Measurements from ENCODE around the gene DTNB.
A peak's percentile ranks its signal among the peaks of the same experiment; 100 is the strongest.
"Not testable (repeated sequence)": the region's sequence is repeated elsewhere in the genome, so short reads cannot be mapped to it uniquely, and the experiment has no call there.

The DTNB gene

GRCh38 chr2:25709349-25709748, 36.0 kb upstream of the DTNB start:
- no peak for DNase-seq (ENCODE audit: extremely low read depth, low read depth)
- TF ChIP-seq CTCF (IDR thresholded peaks at IDR 0.05; ENCODE audit: low read depth, low read length) = no peak

GRCh38 chr2:25707927-25708590, 34.7 kb upstream of the DTNB start:
- no peak for DNase-seq (ENCODE audit: extremely low read depth, low read depth)
- TF ChIP-seq CTCF (IDR thresholded peaks at IDR 0.05; ENCODE audit: low read depth, low read length) = no peak

- DNase-seq (ENCODE audit: extremely low read depth, low read depth) = not testable (repeated sequence)
Observed at GRCh38 chr2:25705575-25705974, 32.2 kb upstream of the DTNB start.

GRCh38 chr2:25701801-25702200, 28.4 kb upstream of the DTNB start:
- TF ChIP-seq CTCF (IDR thresholded peaks at IDR 0.05; ENCODE audit: low read depth, low read length) = no peak
- DNase-seq (ENCODE audit: extremely low read depth, low read depth) = no peak

- DNase-seq (ENCODE audit: extremely low read depth, low read depth) = no peak
- TF ChIP-seq CTCF (IDR thresholded peaks at IDR 0.05; ENCODE audit: low read depth, low read length) = peak; percentile 83
Observed at GRCh38 chr2:25700221-25700660, 26.9 kb upstream of the DTNB start.

- no peak for TF ChIP-seq CTCF (IDR thresholded peaks at IDR 0.05; ENCODE audit: low read depth, low read length)
- DNase-seq (ENCODE audit: extremely low read depth, low read depth) = no peak
Observed at GRCh38 chr2:25699216-25699615, 25.8 kb upstream of the DTNB start.

GRCh38 chr2:25698752-25699151, 25.4 kb upstream of the DTNB start:
- TF ChIP-seq CTCF (IDR thresholded peaks at IDR 0.05; ENCODE audit: low read depth, low read length) = no peak

More at GRCh38 chr2:25698752-25699151, 25.4 kb upstream of the DTNB start:
- no peak for DNase-seq (ENCODE audit: extremely low read depth, low read depth)
